GM23338 (cell line): ENCODE measurements around the gene TAGLN. TPM values are rescaled to one million over a fixed set of nuclear protein-coding genes. Genes with fewer than 3 reads are reported as not detected.

Source experiments
- ATAC-seq: fragments of 200-7000 bp; cut with Tn5 transposase; 3 replicates; pipeline ENCODE4 v1.9.1; 2020
- DNase-seq: peaks from one replicate; pipeline ENCODE4 v3.0.0-alpha.2; 2015; ENCODE audit warnings: low spot score
- H2AFZ ChIP-seq: fragments of 200-600 bp; sonication (generic); 2 replicates; pipeline ENCODE4 v1.8.0; 2016; ENCODE audit warnings: antibody characterized with exemption, mild to moderate bottlenecking, moderate library complexity
- H3F3A ChIP-seq: fragments of 200-600 bp; sonication (generic); replicated peaks from 2 replicates; pipeline ENCODE4 v1.8.0; 2017; ENCODE audit warnings: antibody characterized with exemption, mixed run types, low read depth
- H3K27ac ChIP-seq: fragments of 200-600 bp; sonication (generic); 2 replicates; pipeline ENCODE4 v1.6.1; 2016; ENCODE audit warnings: low read depth
- H3K27me3 ChIP-seq: fragments of 200-600 bp; sonication (generic); 2 replicates; pipeline ENCODE4 v1.8.0; 2016; ENCODE audit warnings: mild to moderate bottlenecking, mixed run types, moderate library complexity; ENCODE audit not compliant: insufficient read depth
- H3K36me3 ChIP-seq: fragments of 200-600 bp; sonication (generic); 2 replicates; pipeline ENCODE4 v1.8.0; 2016; ENCODE audit warnings: mild to moderate bottlenecking; ENCODE audit not compliant: insufficient read depth
- H3K4me1 ChIP-seq: fragments of 200-600 bp; sonication (generic); 2 replicates; pipeline ENCODE4 v1.8.0; 2016; ENCODE audit warnings: mild to moderate bottlenecking, moderate library complexity; ENCODE audit not compliant: insufficient read depth
- H3K4me2 ChIP-seq: fragments of 200-600 bp; sonication (generic); 2 replicates; pipeline ENCODE4 v1.7.1; 2017; ENCODE audit warnings: mixed run types
- H3K4me3 ChIP-seq: fragments of 200-600 bp; sonication (generic); 2 replicates; pipeline ENCODE4 v1.6.1; 2016; ENCODE audit warnings: mixed run types
- H3K79me2 ChIP-seq: fragments of 200-600 bp; sonication (generic); replicated peaks from 2 replicates; pipeline ENCODE4 v1.8.0; 2017; ENCODE audit warnings: mild to moderate bottlenecking; ENCODE audit not compliant: insufficient read depth
- H3K9me2 ChIP-seq: fragments of 200-600 bp; sonication (generic); 2 replicates; pipeline ENCODE4 v1.8.0; 2017; ENCODE audit not compliant: insufficient read depth
- H4K20me1 ChIP-seq: fragments of 200-600 bp; sonication (generic); replicated peaks from 2 replicates; pipeline ENCODE4 v1.8.0; 2017; ENCODE audit warnings: mild to moderate bottlenecking; ENCODE audit not compliant: insufficient read depth
- H3K27ac Mint-ChIP-seq: 2 replicates; pipeline ENCODE4 v1.8.0; 2020; ENCODE audit warnings: inconsistent platforms, mild to moderate bottlenecking, moderate library complexity, mixed read lengths
- H3K27me3 Mint-ChIP-seq: 3 replicates; pipeline ENCODE4 v1.8.0; 2022; ENCODE audit warnings: low read depth, mild to moderate bottlenecking, moderate library complexity, mixed read lengths, inconsistent platforms; ENCODE audit not compliant: insufficient read depth, poor library complexity
- H3K36me3 Mint-ChIP-seq: 3 replicates; pipeline ENCODE4 v1.8.0; 2021; ENCODE audit warnings: low read depth, mild to moderate bottlenecking, inconsistent platforms, moderate library complexity, mixed read lengths
- H3K4me1 Mint-ChIP-seq: 3 replicates; pipeline ENCODE4 v1.8.0; 2020; ENCODE audit warnings: mild to moderate bottlenecking, inconsistent platforms, mixed read lengths
- H3K4me3 Mint-ChIP-seq: 3 replicates; pipeline ENCODE4 v1.8.0; 2021; ENCODE audit warnings: moderate library complexity, mild to moderate bottlenecking, inconsistent platforms, mixed read lengths
- H3K9me3 Mint-ChIP-seq: 3 replicates; pipeline ENCODE4 v1.8.0; 2020; ENCODE audit warnings: moderate library complexity, mild to moderate bottlenecking, inconsistent platforms, mixed read lengths
- CREB1 ChIP-seq: fragments of 250-450 bp; sonication (Bioruptor Pico); IDR thresholded peaks from 2 replicates; pipeline ENCODE4 v1.5.0; 2020; ENCODE audit warnings: low read depth, mild to moderate bottlenecking, moderate library complexity
- EZH2 ChIP-seq: fragments of 200-600 bp; sonication (generic); IDR thresholded peaks from one replicate; pipeline ENCODE4 v1.8.0; 2017; ENCODE audit warnings: antibody characterized with exemption, mild to moderate bottlenecking, low read depth; ENCODE audit not compliant: unreplicated experiment
- EZH2phosphoT487 ChIP-seq: fragments of 200-600 bp; sonication (generic); IDR thresholded peaks from one replicate; pipeline ENCODE4 v1.8.1; 2018; ENCODE audit warnings: antibody characterized with exemption; ENCODE audit not compliant: unreplicated experiment
- JUNB ChIP-seq: IDR thresholded peaks from one replicate; pipeline ENCODE4 v1.6.1; 2016; ENCODE audit warnings: antibody characterized with exemption; ENCODE audit not compliant: unreplicated experiment
- NANOG ChIP-seq: IDR thresholded peaks from 2 replicates; pipeline ENCODE4 v1.6.1; 2016; ENCODE audit warnings: antibody characterized with exemption, borderline replicate concordance
- POLR2AphosphoS5 ChIP-seq: IDR thresholded peaks from 2 replicates; pipeline ENCODE4 v1.6.1; 2016; ENCODE audit warnings: antibody characterized with exemption, low read depth
- REST ChIP-seq: IDR thresholded peaks from one replicate; pipeline ENCODE4 v1.6.1; 2018; ENCODE audit warnings: antibody characterized with exemption; ENCODE audit not compliant: unreplicated experiment
- STAT1 ChIP-seq: IDR thresholded peaks from one replicate; pipeline ENCODE4 v1.6.1; 2016; ENCODE audit warnings: antibody characterized with exemption; ENCODE audit not compliant: unreplicated experiment
- ZNF114 ChIP-seq: fragments of 250-450 bp; sonication (Bioruptor Pico); IDR thresholded peaks from 2 replicates; pipeline ENCODE4 v1.5.0; 2020; ENCODE audit warnings: mild to moderate bottlenecking, moderate library complexity
- ZNF331 ChIP-seq: fragments of 250-450 bp; sonication (Bioruptor Pico); IDR thresholded peaks from 2 replicates; pipeline ENCODE4 v1.5.0; 2020; ENCODE audit warnings: low read depth, mild to moderate bottlenecking, moderate library complexity
- ZNF462 ChIP-seq: fragments of 250-450 bp; sonication (Bioruptor Pico); IDR thresholded peaks from 2 replicates; pipeline ENCODE4 v1.5.0; 2020; ENCODE audit warnings: mild to moderate bottlenecking, moderate library complexity
- polyA plus RNA-seq: library from polyadenylated mRNA; unstranded; fragments of >200 nt; fragmentation: Nextera tagmentation; extraction: Ambion mirVana; gene quantifications from 2 replicates; pipeline ENCODE4 v1.2.1, GENCODE V29; 2016
- total RNA-seq: library from RNA; depleted of rRNA; stranded (reverse); fragments of >200 nt; shearing (Covaris generic); gene quantifications from 2 replicates; pipeline ENCODE4 v1.2.3, GENCODE V29; 2014
- TF ChIP-seq, protein P1 (sequence below): IDR thresholded peaks from 2 replicates; pipeline ENCODE4 v1.6.1; 2016; ENCODE audit warnings: antibody characterized with exemption
- TF ChIP-seq, protein P2 (sequence below), 2 experiments: fragments of 200-600 bp in 1 of 2; sonication (generic) in 1 of 2; conservative IDR thresholded peaks; 2 replicates each; pipeline versions ENCODE4 v1.5.1 to v1.6.1; 2016 to 2017; ENCODE audit warnings: antibody characterized with exemption in 2 of 2, low read depth in 2 of 2, mild to moderate bottlenecking in 2 of 2, moderate library complexity in 1 of 2

Gene TAGLN
- total and polyA plus RNA-seq, 2 experiments from 2014 or later: 86.8 to 130 TPM

- peaks cover 12% of the 10 kb centered on the region for H3K27me3 Mint-ChIP-seq
- H4K20me1 ChIP-seq: 0 out of 2 replicates have a peak, but pooled peaks cover 4% of the 10 kb centered on the region
- H3K4me3 Mint-ChIP-seq: no peak overlapping the region
- no peak for TF ChIP-seq REST
- TF ChIP-seq, protein P1, sequence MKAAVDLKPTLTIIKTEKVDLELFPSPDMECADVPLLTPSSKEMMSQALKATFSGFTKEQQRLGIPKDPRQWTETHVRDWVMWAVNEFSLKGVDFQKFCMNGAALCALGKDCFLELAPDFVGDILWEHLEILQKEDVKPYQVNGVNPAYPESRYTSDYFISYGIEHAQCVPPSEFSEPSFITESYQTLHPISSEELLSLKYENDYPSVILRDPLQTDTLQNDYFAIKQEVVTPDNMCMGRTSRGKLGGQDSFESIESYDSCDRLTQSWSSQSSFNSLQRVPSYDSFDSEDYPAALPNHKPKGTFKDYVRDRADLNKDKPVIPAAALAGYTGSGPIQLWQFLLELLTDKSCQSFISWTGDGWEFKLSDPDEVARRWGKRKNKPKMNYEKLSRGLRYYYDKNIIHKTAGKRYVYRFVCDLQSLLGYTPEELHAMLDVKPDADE: no peak
- no peak for TF ChIP-seq CREB1 (CRISPR knock-in tag)
- no peak for TF ChIP-seq EZH2
- no peak for TF ChIP-seq ZNF462 (CRISPR knock-in tag)
- no peak for TF ChIP-seq ZNF114
- TF ChIP-seq ZNF331 (CRISPR knock-in tag): no peak
- TF ChIP-seq STAT1: no peak
- TF ChIP-seq POLR2AphosphoS5: no peak
- TF ChIP-seq JUNB: no peak
- TF ChIP-seq, protein P2, sequence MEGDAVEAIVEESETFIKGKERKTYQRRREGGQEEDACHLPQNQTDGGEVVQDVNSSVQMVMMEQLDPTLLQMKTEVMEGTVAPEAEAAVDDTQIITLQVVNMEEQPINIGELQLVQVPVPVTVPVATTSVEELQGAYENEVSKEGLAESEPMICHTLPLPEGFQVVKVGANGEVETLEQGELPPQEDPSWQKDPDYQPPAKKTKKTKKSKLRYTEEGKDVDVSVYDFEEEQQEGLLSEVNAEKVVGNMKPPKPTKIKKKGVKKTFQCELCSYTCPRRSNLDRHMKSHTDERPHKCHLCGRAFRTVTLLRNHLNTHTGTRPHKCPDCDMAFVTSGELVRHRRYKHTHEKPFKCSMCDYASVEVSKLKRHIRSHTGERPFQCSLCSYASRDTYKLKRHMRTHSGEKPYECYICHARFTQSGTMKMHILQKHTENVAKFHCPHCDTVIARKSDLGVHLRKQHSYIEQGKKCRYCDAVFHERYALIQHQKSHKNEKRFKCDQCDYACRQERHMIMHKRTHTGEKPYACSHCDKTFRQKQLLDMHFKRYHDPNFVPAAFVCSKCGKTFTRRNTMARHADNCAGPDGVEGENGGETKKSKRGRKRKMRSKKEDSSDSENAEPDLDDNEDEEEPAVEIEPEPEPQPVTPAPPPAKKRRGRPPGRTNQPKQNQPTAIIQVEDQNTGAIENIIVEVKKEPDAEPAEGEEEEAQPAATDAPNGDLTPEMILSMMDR (conservative IDR thresholded peaks at IDR 0.05; ENCODE audit: low read depth in 2 of 2): no peak
- TF ChIP-seq NANOG: no peak
- TF ChIP-seq EZH2phosphoT487: no peak
- H3K36me3 ChIP-seq: no peaks in the 10 kb centered on the region
- no peaks in the 10 kb centered on the region for H3K9me3 Mint-ChIP-seq
- no peak overlapping the region for H3K27ac ChIP-seq
- no peaks in the 10 kb centered on the region for H3K4me1 ChIP-seq
- no peaks in the 10 kb centered on the region for H3K79me2 ChIP-seq
- peaks cover 7% of the 10 kb centered on the region; the same call in 1 of the 2 replicates for H3F3A ChIP-seq
- no peaks in the 10 kb centered on the region for H3K27me3 ChIP-seq
- no peak overlapping the region for H3K27ac Mint-ChIP-seq
- peaks cover 29% of the 10 kb centered on the region for H3K36me3 Mint-ChIP-seq
- DNase-seq: no peak
- H3K9me2 ChIP-seq: no peaks in the 10 kb centered on the region
- no peak overlapping the region for H3K4me2 ChIP-seq
- H3K4me1 Mint-ChIP-seq: peaks cover 8% of the 10 kb centered on the region
- no peak overlapping the region for H3K4me3 ChIP-seq
- no peak overlapping the region for H2AFZ ChIP-seq
- ATAC-seq: no peak
Measured at GRCh38 chr11:117223741-117224689, 24.8 kb downstream of the TAGLN start.
